Esophagus (tissue), 2 donors: ENCODE data around the gene DDX3X. TPM values are rescaled to one million over a fixed set of nuclear protein-coding genes. Genes with fewer than 3 reads are reported as not detected.

Experiments
- polyA plus RNA-seq, 2 donors: library from polyadenylated mRNA; stranded (reverse); fragments of 200-250 nt; gene quantifications; one replicate each; pipeline ENCODE4 v1.2.3, GENCODE V29; 2013
- donor health status: healthy with polysubstance abuse.
- donor health status: Bipolar disorder and iron deficiency.

The DDX3X gene
- polyA plus RNA-seq, 2 donors, result 63.5 to 111 TPM

Other genes with a start within 250 kb of the DDX3X start
- 10 to 100 TPM in 1 of 2 donors, 1 to 10 TPM in 1; 8.6 to 13.7 TPM for gene USP9X, start 248.7 kb upstream of the DDX3X start, polyA plus RNA-seq
- gene NYX, start 113.2 kb downstream of the DDX3X start, polyA plus RNA-seq, result under 1 TPM in 1 of 2 donors, not detected in 1; 0.01 TPM